ENCODE measurements around the gene TMEM115.

Gene TMEM115

DNA sequence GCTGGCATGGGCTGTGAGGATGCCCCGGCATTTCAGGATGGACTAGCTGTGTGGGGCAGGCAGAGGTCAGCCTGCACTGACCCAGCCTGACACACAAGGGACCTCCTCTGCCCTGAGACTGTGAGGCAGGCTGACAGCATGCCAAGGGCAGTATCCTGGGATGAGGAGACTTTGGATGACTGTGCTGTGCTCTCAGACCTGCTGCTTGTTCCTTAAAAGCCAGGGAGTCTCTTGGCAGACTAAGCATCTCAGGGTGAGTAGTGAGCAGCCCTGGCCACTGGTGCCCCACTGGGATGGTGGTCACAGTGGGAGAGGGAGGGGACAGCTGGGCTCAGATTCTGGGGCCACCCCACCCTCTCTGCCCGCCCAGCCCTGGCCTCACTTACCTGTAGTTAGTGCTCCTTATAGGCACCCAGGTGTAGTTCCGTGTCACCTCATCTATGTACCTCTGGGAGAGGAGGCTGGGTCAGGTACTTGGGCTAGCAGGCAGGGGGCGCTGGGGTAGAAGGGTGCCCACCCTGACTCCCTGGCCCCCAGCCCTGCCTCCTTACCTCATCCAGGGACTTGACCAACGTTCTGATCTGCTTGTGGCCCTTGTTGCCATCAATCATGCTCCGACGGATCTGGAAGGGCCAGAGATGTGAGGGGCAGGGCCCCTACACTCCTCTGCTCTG lies 16.1 kb upstream of the TMEM115 start:
- no peak for DNase-seq

- no peak for DNase-seq
These were observed 15.3 kb upstream of the TMEM115 start for GRCh38 chr3:50374363-50375257.

- no peak for DNase-seq
These were observed 14.1 kb upstream of the TMEM115 start for GRCh38 chr3:50373146-50374051.

GRCh38 chr3:50372349-50372748 lies 13.0 kb upstream of the TMEM115 start:
- DNase-seq, result no peak

GRCh38 chr3:50371133-50371685 lies 11.9 kb upstream of the TMEM115 start:
- no peak for DNase-seq

DNA sequence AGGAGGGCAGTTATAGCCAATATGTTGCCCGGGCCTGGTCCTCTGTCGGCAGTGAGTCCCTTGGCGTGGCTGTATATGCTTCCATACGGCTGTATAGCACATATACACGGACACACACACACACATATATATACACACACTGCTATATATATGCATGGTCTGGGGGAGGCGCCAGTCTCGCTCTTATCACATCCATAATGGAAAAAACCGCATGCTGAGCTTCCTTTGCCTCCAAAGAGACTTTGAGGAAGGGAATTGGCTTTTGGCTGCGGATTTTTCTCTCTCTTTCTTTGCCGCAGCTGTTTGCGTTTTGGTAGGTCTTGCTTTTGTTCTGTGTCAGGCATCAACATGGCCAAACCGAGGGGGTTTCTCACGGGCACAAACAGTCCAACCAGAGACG lies 11.3 kb upstream of the TMEM115 start:
- DNase-seq, result no peak

DNA sequence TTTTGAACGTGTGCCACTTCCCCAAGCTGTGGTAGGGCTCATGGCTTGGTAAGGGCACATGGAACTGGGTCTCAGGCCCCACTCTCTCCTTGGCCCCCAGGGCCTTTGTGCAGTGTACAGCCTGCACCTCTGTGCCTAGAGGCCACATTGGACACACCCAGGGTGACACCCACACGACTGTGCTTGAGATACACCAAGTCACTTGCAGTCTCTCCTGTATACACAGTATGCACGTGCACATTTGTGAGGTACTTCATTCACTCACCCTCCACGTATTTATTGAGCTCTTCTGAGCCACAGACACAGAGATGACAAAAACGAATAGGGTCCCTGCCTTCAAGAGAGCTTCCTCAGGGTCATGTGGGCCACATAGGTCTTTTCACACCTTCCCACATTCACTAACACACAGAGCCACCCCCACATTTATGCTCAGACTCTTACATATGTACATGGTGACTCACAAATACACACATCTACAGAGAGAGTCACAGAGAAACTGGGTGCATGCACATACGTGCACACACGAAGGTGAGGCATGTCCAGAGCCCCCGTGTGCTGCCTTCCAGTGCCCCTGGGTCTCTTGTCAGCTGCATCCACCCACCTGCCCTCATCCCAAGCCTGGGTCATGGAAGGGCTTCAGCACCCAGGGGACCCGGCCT lies 9.8 kb upstream of the TMEM115 start:
- no peak for DNase-seq

GRCh38 chr3:50365842-50366220 lies 6.5 kb upstream of the TMEM115 start:
- no peak for DNase-seq

DNA sequence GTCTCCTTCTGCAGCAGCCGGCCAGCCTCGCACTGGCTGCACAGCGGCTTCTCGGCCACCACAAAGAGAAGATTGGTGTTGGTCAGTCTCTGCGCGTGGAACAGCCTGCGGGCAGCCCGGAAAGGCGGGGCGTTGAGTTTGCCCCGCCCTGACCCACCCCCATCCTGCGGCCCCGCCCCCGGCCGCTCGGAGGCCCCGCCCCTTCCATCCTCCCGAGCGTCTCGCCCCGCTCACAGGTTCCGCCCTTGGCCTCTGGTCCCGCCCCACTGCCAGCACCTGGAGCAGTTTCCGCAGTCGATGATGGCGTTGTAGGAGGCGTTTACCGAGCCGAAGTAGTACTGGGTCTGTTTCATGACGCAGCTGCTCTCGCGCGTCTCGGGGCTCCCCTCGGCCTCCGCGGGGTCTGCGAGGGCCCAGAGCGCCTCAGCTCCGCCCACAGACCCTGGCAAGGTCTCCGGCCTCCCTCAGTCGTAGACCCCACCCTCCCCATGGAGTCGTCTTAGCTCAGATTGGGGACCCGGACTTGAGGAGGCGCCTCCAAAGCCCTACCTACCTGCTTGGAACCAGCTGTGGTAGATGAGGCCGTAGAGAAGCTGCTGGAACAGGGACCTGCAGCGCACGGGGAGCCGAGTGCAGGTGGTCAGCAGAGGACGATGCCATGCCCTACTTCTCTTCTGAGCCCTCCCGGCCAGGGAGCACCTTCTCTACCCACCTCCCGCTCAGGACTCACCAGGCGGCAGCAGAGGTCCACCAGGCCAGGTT lies 5.9 kb upstream of the TMEM115 start:
- peak; percentile 97 for DNase-seq

- DNase-seq, result no peak
These were observed 5.3 kb upstream of the TMEM115 start for GRCh38 chr3:50364573-50365079.

GRCh38 chr3:50359760-50360110 lies 414 bp upstream of the TMEM115 start:
- DNase-seq, result no peak

GRCh38 chr3:50358355-50358910 lies 888 bp downstream of the TMEM115 start:
- no peak for DNase-seq

DNA sequence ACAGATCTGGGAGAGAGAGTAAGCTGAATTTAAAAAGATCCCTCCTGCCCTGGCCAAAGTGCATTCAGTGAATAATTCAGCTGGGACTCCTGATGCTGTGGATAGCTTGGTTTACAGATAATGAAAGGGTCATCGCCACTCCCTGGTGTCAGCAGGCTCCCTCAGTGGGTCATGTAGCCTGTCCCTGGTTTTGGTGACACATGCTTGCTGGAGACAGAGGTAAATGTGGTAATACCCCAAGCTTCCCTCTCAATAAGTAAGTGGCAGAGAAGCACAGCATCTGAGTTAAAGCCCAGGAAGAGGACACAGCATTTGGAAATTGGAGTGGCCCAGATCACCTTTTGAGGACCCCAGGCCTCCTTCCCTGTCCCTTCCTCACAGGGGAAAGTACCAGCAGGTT lies 1.8 kb downstream of the TMEM115 start:
- DNase-seq, result no peak

DNA sequence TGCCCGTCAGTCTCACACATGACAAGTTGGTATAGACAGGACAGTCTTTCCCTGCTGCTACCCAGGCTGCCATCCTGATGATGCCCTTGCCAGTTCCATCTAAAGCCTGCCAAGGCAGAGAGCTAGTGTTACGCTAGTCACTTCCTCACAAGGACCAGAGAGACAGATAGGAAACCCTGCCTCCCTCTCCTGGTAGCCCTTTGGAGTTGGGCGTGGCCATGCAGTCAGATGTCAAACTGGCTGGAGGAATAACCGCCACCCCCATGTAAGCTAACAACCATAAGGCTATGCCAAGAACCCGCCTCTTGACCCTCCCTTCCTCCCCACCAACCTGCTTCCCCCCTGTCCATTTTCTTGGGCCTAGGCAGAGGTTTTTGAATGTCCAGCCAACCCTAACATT lies 2.8 kb downstream of the TMEM115 start:
- DNase-seq, result no peak

GRCh38 chr3:50355829-50356552 lies 3.3 kb downstream of the TMEM115 start:
- no peak for DNase-seq

GRCh38 chr3:50354850-50355249 lies 4.5 kb downstream of the TMEM115 start:
- no peak for DNase-seq

DNA sequence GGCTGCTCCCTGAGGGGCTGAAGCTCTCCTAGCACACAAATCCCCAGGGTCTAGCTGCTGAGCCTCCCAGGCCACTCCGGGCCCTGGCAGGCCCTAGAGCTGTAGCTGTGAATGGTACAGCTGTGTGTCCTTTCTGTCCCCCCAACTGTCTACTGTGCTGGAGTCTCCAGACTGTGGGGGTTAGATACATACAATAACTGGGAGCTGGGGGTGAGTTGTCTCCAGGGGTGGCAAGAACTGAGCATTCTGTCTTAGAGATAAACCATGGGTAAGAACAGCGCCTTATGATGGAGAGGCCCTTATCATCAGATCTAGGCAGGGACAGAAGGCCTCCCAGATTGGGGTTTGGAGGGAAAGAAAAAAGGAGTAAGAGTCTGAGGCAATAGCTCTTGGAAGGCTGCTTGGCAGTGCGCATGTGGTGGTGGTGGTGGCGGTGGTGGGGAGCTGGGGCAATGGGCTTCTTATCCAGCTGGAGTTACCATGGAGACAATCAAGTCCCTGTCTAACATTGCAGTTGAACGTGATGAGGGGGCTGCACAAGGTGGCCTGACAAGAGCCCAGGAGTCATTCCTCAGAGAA lies 5.0 kb downstream of the TMEM115 start:
- DNase-seq, result no peak

DNA sequence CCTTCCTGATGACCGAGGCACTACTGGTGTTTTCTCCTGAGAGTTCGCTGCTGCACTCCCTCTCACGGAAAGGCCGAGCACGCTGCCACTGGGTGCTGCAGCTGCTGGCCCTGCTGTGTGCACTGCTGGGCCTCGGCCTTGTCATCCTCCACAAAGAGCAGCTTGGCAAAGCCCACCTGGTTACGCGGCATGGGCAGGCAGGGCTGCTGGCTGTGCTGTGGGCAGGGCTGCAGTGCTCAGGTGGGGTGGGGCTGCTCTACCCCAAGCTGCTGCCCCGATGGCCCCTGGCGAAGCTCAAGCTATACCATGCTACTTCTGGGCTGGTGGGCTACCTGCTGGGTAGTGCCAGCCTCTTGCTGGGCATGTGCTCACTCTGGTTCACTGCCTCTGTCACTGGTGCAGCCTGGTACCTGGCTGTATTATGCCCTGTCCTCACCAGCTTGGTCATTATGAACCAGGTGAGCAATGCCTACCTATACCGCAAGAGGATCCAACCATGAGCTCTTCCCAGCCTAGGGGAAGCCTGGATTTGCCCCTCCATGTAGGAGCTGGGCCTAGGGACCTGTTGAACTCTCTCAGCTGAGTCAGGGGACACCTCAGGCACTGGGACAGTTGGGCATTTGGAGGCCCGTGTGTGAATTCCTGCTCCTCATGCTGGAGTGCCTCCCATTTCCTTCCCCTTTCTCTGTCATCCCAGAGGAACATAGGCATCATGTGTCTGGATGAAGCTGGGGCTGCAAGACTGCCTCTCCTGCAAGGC lies 5.9 kb downstream of the TMEM115 start:
- DNase-seq, result no peak

- DNase-seq, result no peak
These were observed 6.5 kb downstream of the TMEM115 start for GRCh38 chr3:50352781-50353180.

All from CD4-positive, alpha-beta T cell treated with Interleukin-17A for 4 hours (primary cell).